Measurements from ENCODE around the gene MARVELD2. TPM values are rescaled to one million over a fixed set of nuclear protein-coding genes. Genes with fewer than 3 reads are reported as not detected.

The MARVELD2 gene
- total and polyA plus RNA-seq, 9 of the 15 experiments (the other 6 are each of a cell fraction or from before 2014, with no cell fraction given), result 0.03 to 0.29 (median 0.06) TPM; not detected in 3

GRCh38 chr5:69367697-69368279 lies 47.1 kb upstream of the MARVELD2 start (continued):
- TF ChIP-seq MGA (IDR thresholded peaks at IDR 0.05), result 0 out of 2 replicates have a peak, but pooled peaks have one; percentile 32
- TF ChIP-seq SMARCA4 (IDR thresholded peaks at IDR 0.05), result no peak
- no peak for TF ChIP-seq RFX7 (CRISPR knock-in tag; IDR thresholded peaks at IDR 0.05)
- peak; percentile 36; the same call in 1 of the 2 replicates for TF ChIP-seq USF1 (CRISPR knock-in tag; IDR thresholded peaks at IDR 0.05)
- TF ChIP-seq NCOR1 (IDR thresholded peaks at IDR 0.05), result peak; percentile 26; the same call in 1 of the 2 replicates
- TF ChIP-seq POLR2G (IDR thresholded peaks at IDR 0.05; ENCODE audit: low read depth, low read length), result 0 out of 2 replicates have a peak, but pooled peaks have one; percentile 8
- no peak for TF ChIP-seq ETV6 (IDR thresholded peaks at IDR 0.05; ENCODE audit: borderline replicate concordance in 1 of 2, low read depth in 2 of 2, low read length in 1 of 2)
- TF ChIP-seq ETV6 (CRISPR knock-in tag; IDR thresholded peaks at IDR 0.05; ENCODE audit: borderline replicate concordance), result no peak
- peak; percentile 45; the same call in 1 of the 2 replicates for TF ChIP-seq MYC (IDR thresholded peaks at IDR 0.05; ENCODE audit: low read depth, low read length)
- no peak for TF ChIP-seq MYC (CRISPR knock-in tag; IDR thresholded peaks at IDR 0.05; ENCODE audit: borderline replicate concordance, low read depth)
- peak; percentile 47 for TF ChIP-seq EP400 (IDR thresholded peaks at IDR 0.05)
- peak; percentile 43; the same call in 1 of the 2 replicates for TF ChIP-seq L3MBTL2 (IDR thresholded peaks at IDR 0.05)
- TF ChIP-seq FOXK1 (CRISPR knock-in tag; IDR thresholded peaks at IDR 0.05; ENCODE audit: borderline replicate concordance), result no peak
- TF ChIP-seq, protein P1, sequence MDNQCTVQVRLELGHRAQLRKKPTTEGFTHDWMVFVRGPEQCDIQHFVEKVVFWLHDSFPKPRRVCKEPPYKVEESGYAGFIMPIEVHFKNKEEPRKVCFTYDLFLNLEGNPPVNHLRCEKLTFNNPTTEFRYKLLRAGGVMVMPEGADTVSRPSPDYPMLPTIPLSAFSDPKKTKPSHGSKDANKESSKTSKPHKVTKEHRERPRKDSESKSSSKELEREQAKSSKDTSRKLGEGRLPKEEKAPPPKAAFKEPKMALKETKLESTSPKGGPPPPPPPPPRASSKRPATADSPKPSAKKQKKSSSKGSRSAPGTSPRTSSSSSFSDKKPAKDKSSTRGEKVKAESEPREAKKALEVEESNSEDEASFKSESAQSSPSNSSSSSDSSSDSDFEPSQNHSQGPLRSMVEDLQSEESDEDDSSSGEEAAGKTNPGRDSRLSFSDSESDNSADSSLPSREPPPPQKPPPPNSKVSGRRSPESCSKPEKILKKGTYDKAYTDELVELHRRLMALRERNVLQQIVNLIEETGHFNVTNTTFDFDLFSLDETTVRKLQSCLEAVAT (IDR thresholded peaks at IDR 0.05), result no peak

All from K562 (cell line).